ENCODE results near the gene PGF.

Gene PGF

GRCh38 chr14:74953686-74954085, 1.7 kb downstream of the PGF start:
- DNase-seq (ENCODE audit: low spot score): no peak

GRCh38 chr14:74952697-74953484, 2.5 kb downstream of the PGF start:
- TF ChIP-seq CTCF (IDR thresholded peaks at IDR 0.05; ENCODE audit: extremely low read depth, missing control alignments): no peak
- DNase-seq (ENCODE audit: low spot score): no peak

More at GRCh38 chr14:74953686-74954085, 1.7 kb downstream of the PGF start:
- no peak for TF ChIP-seq CTCF (IDR thresholded peaks at IDR 0.05; ENCODE audit: extremely low read depth, missing control alignments)

- DNase-seq (ENCODE audit: low spot score): no peak
- no peak for TF ChIP-seq CTCF (IDR thresholded peaks at IDR 0.05; ENCODE audit: extremely low read depth, missing control alignments)
Measured at GRCh38 chr14:74952180-74952665, 3.2 kb downstream of the PGF start.

- no peak for DNase-seq (ENCODE audit: low spot score)
- no peak for TF ChIP-seq CTCF (IDR thresholded peaks at IDR 0.05; ENCODE audit: extremely low read depth, missing control alignments)
Measured at GRCh38 chr14:74951443-74952179, 3.8 kb downstream of the PGF start.

GRCh38 chr14:74950795-74951442, 4.5 kb downstream of the PGF start:
- TF ChIP-seq CTCF (IDR thresholded peaks at IDR 0.05; ENCODE audit: extremely low read depth, missing control alignments): no peak
- DNase-seq (ENCODE audit: low spot score): no peak

- DNase-seq (ENCODE audit: low spot score): no peak
- no peak for TF ChIP-seq CTCF (IDR thresholded peaks at IDR 0.05; ENCODE audit: extremely low read depth, missing control alignments)
Measured at GRCh38 chr14:74949859-74950573, 5.4 kb downstream of the PGF start.
